Sigmoid colon (tissue), 7 donors: ENCODE measurements around the gene SCART1. TPM values are rescaled to one million over a fixed set of nuclear protein-coding genes. Genes with fewer than 3 reads are reported as not detected.
"Not testable (repeated sequence)": the region's sequence is repeated elsewhere in the genome, so short reads cannot be mapped to it uniquely, and the experiment has no call there.

Source experiments
- DNase-seq: peaks from one replicate; pipeline ENCODE4 v3.0.0-alpha.2; 2019
- H3K27ac ChIP-seq, 4 donors: fragments of 200-600 bp; sonication (generic); one replicate each; pipeline ENCODE4 v1.5.1; 2016 to 2019; ENCODE audit warnings: mild to moderate bottlenecking in 1 of 4
- H3K27me3 ChIP-seq, 3 donors: fragments of 200-600 bp; sonication (generic); one replicate each; pipeline ENCODE4 v1.5.1; 2019; ENCODE audit warnings: mild to moderate bottlenecking in 1 of 3
- H3K36me3 ChIP-seq, 4 donors: fragments of 200-600 bp; sonication (generic); one replicate each; pipeline ENCODE4 v1.5.1; 2016 to 2019
- H3K4me1 ChIP-seq, 4 donors: fragments of 200-600 bp; sonication (generic); one replicate each; pipeline ENCODE4 v1.5.1; 2017 to 2019
- H3K4me3 ChIP-seq, 4 donors: fragments of 200-600 bp; sonication (generic); one replicate each; pipeline ENCODE4 v1.5.1; 2017 to 2019; ENCODE audit warnings: mild to moderate bottlenecking in 2 of 4, moderate library complexity in 1 of 4
- H3K9me3 ChIP-seq, 4 donors: fragments of 200-600 bp in 3 of 4; sonication (generic) in 3 of 4; one replicate each; pipeline versions ENCODE4 v1.5.1 to v1.6.1; 2013 to 2019
- CTCF ChIP-seq, 4 experiments: fragments of 450-650 bp in 3 of 4; fragments of 200-600 bp in 1 of 4; IDR thresholded peaks; one replicate each; pipeline ENCODE4 v1.5.1; 2016 to 2019; ENCODE audit warnings: antibody characterized with exemption in 4 of 4, mild to moderate bottlenecking in 3 of 4, moderate library complexity in 2 of 4
- EP300 ChIP-seq, 4 donors: sonication (generic); formaldehyde crosslinking; IDR thresholded peaks; one replicate each; pipeline ENCODE4 v1.6.1; 2017; ENCODE audit warnings: antibody characterized with exemption in 4 of 4
- POLR2A ChIP-seq, 2 donors: fragments of 450-650 bp; IDR thresholded peaks; one replicate each; pipeline ENCODE4 v1.6.1; 2016; ENCODE audit warnings: antibody characterized with exemption in 2 of 2, mild to moderate bottlenecking in 2 of 2, moderate library complexity in 2 of 2
- POLR2AphosphoS5 ChIP-seq, 4 donors: sonication (generic); formaldehyde crosslinking; IDR thresholded peaks; one replicate each; pipeline ENCODE4 v1.6.1; 2017; ENCODE audit warnings: antibody characterized with exemption in 4 of 4
- WGBS, 2 donors: extraction: QIAGEN DNeasy Blood & Tissue Kit; methylation state at CpG; one replicate each; pipeline ENCODE4 v1.1.7; 2013; 5-methylcytosine and 5-hydroxymethylcytosine counted together
- intact Hi-C: fragments of 100-400 bp; cut with DNase I; formaldehyde crosslinking; loops from one replicate; pipeline ENCODE4 v1.15.1; 2023
- polyA plus RNA-seq, 3 donors: library from polyadenylated mRNA; stranded (reverse); fragments of 200-250 nt; gene quantifications; one replicate each; pipeline ENCODE4 v1.2.3, GENCODE V29; 2013
- total RNA-seq, 4 donors: library from RNA; depleted of rRNA; stranded (reverse); fragments of >200 nt; gene quantifications; one replicate each; pipeline ENCODE4 v1.1.0, GENCODE V29; 2016
- donor health status: healthy with polysubstance abuse.
- donor health status: Bipolar disorder and iron deficiency.
- donor health status: healthy.

The SCART1 gene
- total and polyA plus RNA-seq, 7 donors, result 0.99 to 4.7 (median 2.9) TPM; not detected in 2

GRCh38 chr10:133484818-133485217 lies 31.1 kb downstream of the SCART1 start:
- intact Hi-C loops, result no loop called here
- Histone ChIP-seq H3K27me3 (no peaks in the 10 kb centered on the region), H3K36me3 (no peaks in the 10 kb centered on the region), H3K4me1 (no peaks in the 10 kb centered on the region), H3K4me3 (no peak overlapping the region), H3K27ac (no peak overlapping the region), H3K9me3 (peaks cover 0 to 22% (median 3%) of the 10 kb centered on the region in 4 donors)
- DNase-seq, result no peak
- no peak for TF ChIP-seq EP300 (IDR thresholded peaks at IDR 0.05)
- no peak for TF ChIP-seq CTCF (IDR thresholded peaks at IDR 0.05)
- TF ChIP-seq POLR2A (IDR thresholded peaks at IDR 0.05), result no peak
- TF ChIP-seq POLR2AphosphoS5 (IDR thresholded peaks at IDR 0.05), result no peak

- TF ChIP-seq CTCF (IDR thresholded peaks at IDR 0.05), result no peak
- no peak for TF ChIP-seq POLR2A (IDR thresholded peaks at IDR 0.05)
- no peak for TF ChIP-seq POLR2AphosphoS5 (IDR thresholded peaks at IDR 0.05)
- TF ChIP-seq EP300 (IDR thresholded peaks at IDR 0.05), result no peak
- no peaks in the 10 kb centered on the region for H3K4me1 ChIP-seq
- H3K9me3 ChIP-seq, result peaks cover 0 to 22% (median 3%) of the 10 kb centered on the region in 4 donors
- DNase-seq, result no peak
- H3K4me3 ChIP-seq, result no peak overlapping the region
- no peaks in the 10 kb centered on the region for H3K36me3 ChIP-seq
- H3K27ac ChIP-seq, result no peak overlapping the region
- H3K27me3 ChIP-seq, result no peaks in the 10 kb centered on the region
- intact Hi-C loops, result no loop called here
Observed at GRCh38 chr10:133487085-133487484, 33.3 kb downstream of the SCART1 start.

GRCh38 chr10:133488354-133488753 lies 34.6 kb downstream of the SCART1 start:
- H3K9me3 ChIP-seq, result peaks cover 0 to 22% (median 3%) of the 10 kb centered on the region in 4 donors
- H3K36me3 ChIP-seq, result peaks cover 0 to 4% (median 0%) of the 10 kb centered on the region in 4 donors
- intact Hi-C loops, result no loop called here

GRCh38 chr10:133489816-133490588 lies 36.3 kb downstream of the SCART1 start:
- Histone ChIP-seq H3K27me3 (no peaks in the 10 kb centered on the region), H3K27ac (no peak overlapping the region), H3K36me3 (peaks cover 0 to 4% (median 0%) of the 10 kb centered on the region in 4 donors), H3K4me3 (no peak overlapping the region), H3K9me3 (peaks cover 0 to 16% (median 3%) of the 10 kb centered on the region in 4 donors), H3K4me1 (no peaks in the 10 kb centered on the region)
- DNase-seq, result no peak
- intact Hi-C loops, result no loop called here
- TF ChIP-seq EP300 (IDR thresholded peaks at IDR 0.05) (no peak), CTCF (IDR thresholded peaks at IDR 0.05) (no peak), POLR2A (IDR thresholded peaks at IDR 0.05) (no peak), POLR2AphosphoS5 (IDR thresholded peaks at IDR 0.05) (no peak)
- WGBS, 2 donors, result 50 to 53% methylated on average over 2 of the region's 2 CpGs

More at GRCh38 chr10:133488354-133488753, 34.6 kb downstream of the SCART1 start:
- Histone ChIP-seq H3K4me3 (no peak overlapping the region), H3K27ac (no peak overlapping the region), H3K27me3 (no peaks in the 10 kb centered on the region), H3K4me1 (no peaks in the 10 kb centered on the region)
- DNase-seq, result no peak
- TF ChIP-seq POLR2AphosphoS5 (IDR thresholded peaks at IDR 0.05) (no peak), CTCF (IDR thresholded peaks at IDR 0.05) (no peak)

- H3K4me3 ChIP-seq, H3K4me1 ChIP-seq, H3K27me3 ChIP-seq, DNase-seq, H3K9me3 ChIP-seq, intact Hi-C loops, H3K27ac ChIP-seq: not testable (repeated sequence)
- 73 to 78% methylated on average over 4 of the region's 4 CpGs for WGBS, 2 donors
- peaks cover 0 to 10% (median 2%) of the 10 kb centered on the region in 4 donors for H3K36me3 ChIP-seq
Observed at GRCh38 chr10:133493562-133493961, 39.8 kb downstream of the SCART1 start.
